HUES48 (cell line): Measurements from ENCODE around the gene NRCAM.

Source experiments
- H3K27ac ChIP-seq: one replicate; pipeline ENCODE4 v1.7.0; 2013; ENCODE audit warnings: low read depth, low read length, inconsistent platforms
- H3K27me3 ChIP-seq: 2 replicates; pipeline ENCODE4 v1.6.1; 2013; ENCODE audit warnings: mild to moderate bottlenecking, low read length; ENCODE audit not compliant: control insufficient read depth, insufficient read depth
- H3K36me3 ChIP-seq: 2 replicates; pipeline ENCODE4 v1.6.1; 2013; ENCODE audit warnings: low read length; ENCODE audit not compliant: control insufficient read depth, insufficient read depth
- H3K4me1 ChIP-seq: 2 replicates; pipeline ENCODE4 v1.6.1; 2013; ENCODE audit warnings: mild to moderate bottlenecking, low read length; ENCODE audit not compliant: control insufficient read depth, insufficient read depth
- H3K4me3 ChIP-seq: 2 replicates; pipeline ENCODE4 v1.5.1; 2013; ENCODE audit warnings: mild to moderate bottlenecking, low read depth, low read length
- H3K9ac ChIP-seq: 2 replicates; pipeline ENCODE4 v1.6.1; 2013; ENCODE audit warnings: mild to moderate bottlenecking, low read depth, low read length, moderate library complexity
- H3K9me3 ChIP-seq: 2 replicates; pipeline ENCODE4 v1.6.1; 2013; ENCODE audit warnings: low read length; ENCODE audit not compliant: control insufficient read depth, insufficient read depth

Gene NRCAM

DNA sequence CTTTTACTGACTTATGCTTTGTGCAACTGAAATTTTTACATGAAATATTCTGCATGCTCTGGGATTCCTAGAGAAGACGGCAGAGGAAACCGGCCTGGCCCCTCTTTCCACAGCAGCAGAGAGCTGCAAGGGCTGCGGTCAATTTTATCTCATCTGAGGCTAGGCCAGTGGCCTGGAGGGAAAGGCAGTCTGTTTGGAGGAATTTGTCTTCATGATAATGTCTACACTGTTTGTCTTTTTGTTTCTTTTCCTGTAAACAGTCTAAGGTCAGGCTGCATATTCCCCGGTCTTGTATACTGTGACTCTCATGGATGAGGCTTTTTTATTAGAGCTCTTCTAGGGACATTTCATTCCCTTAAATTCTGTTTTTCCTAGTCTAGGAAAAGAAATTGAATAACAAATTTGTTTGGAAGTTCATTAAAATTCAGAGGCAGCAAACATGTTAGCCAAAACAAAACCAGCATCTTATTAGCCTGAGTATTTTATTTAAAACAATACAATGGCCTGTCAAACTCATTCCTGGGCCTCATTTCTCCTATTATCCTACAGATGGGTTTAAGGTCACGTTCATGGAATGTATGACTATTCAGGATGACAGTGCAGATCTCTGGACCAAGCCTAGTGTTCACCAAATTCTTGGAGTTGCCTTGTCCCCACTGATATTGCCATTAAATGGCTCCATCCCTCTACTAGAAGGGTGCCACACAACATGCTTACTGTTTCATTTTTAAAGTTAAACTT lies 352.5 kb downstream of the NRCAM start:
- H3K4me1 ChIP-seq: no peaks in the 10 kb centered on the region
- H3K27ac ChIP-seq: no peak overlapping the region
- H3K9me3 ChIP-seq: no peaks in the 10 kb centered on the region
- no peaks in the 10 kb centered on the region for H3K36me3 ChIP-seq
- no peak overlapping the region for H3K9ac ChIP-seq
- no peaks in the 10 kb centered on the region for H3K27me3 ChIP-seq
- no peak overlapping the region for H3K4me3 ChIP-seq

DNA sequence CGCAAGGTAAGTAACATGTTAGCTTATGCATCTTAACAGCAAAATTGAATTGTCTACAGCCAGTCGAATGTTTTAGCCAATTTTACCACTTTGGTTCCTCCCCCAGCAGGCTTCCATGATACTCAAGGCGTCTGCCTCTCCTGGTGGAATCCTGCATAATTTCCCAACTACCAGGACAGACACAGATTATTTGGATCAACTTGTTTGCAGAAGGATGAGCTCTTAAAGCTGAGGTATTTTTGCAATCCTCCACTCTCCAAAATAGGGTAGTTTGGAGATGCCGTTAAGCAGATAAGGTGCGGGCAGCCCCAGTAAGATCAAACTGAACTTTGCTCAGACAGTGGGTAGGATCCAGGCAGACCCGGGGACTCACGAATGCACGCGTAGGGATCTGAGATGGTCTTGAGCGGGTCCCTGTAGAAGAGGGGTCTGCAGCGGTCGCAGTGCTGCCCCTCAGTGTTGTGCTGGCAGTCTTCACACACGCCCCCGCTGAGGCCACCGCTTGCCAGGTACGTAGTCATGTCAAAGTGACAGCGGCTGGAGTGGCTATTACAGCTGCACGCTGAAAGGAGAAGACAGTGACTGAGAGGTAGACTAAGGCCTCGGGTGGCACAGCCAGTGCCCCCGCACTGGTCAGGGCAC lies 353.4 kb downstream of the NRCAM start:
- no peak overlapping the region for H3K9ac ChIP-seq
- H3K27ac ChIP-seq: peak overlapping the region; percentile 13
- H3K4me1 ChIP-seq: no peaks in the 10 kb centered on the region
- H3K36me3 ChIP-seq: no peaks in the 10 kb centered on the region
- no peaks in the 10 kb centered on the region for H3K27me3 ChIP-seq
- no peak overlapping the region for H3K4me3 ChIP-seq
- H3K9me3 ChIP-seq: no peaks in the 10 kb centered on the region

DNA sequence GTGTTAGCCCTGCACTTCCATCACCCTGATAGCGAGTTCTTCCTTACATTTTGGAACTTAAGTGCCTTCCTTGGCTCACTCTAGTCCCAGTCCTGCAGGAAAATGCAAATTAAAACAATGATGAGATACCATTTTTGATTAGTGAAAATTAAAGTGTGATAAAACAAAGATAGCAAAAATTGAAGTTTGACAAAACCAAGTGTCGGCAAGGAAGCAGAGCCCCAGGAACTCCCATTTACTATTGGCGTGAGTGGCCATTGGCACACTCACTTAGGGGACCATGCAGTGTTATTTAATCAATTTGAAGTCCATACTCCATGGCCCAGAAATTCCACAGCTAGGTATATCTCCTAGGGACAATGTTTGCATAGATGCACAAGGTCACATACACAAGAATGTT lies 354.5 kb downstream of the NRCAM start:
- Histone ChIP-seq H3K4me3 (no peak overlapping the region), H3K9me3 (no peaks in the 10 kb centered on the region), H3K36me3 (no peaks in the 10 kb centered on the region), H3K27me3 (no peaks in the 10 kb centered on the region), H3K4me1 (no peaks in the 10 kb centered on the region), H3K9ac (no peak overlapping the region), H3K27ac (no peak overlapping the region)

DNA sequence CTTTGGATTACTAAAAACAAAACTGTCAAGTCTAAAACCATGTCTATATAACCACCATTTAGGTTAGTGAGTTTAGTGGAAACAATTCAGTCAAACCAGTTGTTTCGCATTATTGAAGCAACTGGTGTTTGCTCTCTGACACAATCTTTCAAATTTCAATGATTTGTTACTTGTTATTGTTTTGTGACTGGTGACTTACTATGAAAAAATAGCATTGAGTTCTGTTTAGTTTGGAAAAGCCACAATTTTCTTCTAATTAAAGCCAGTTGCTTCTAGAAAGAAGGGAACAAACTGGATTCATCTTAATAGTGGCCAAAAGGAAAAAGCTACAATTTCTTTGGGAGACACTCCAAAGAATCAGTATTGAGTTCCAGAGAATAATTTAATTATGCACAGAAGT lies 356.5 kb downstream of the NRCAM start:
- Histone ChIP-seq H3K27ac (no peak overlapping the region), H3K4me1 (no peaks in the 10 kb centered on the region)

DNA sequence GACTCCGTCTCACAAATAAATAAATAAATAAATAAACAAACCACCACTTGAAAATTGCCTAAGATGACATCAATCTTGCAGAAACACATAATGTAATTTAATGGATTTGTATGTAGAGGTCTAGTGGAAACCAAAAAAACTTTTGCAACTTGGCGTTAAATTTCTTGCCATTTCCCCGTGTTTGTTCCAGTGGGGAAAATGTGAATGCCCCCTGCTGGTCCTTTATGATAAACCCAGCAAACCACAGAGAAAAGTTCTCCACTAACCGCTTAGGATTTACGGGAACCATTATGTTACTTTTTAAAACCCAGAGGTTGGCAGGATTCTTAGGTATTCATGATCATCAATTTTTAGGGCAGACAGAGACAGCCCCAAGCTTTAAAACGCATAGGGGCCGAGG lies 358.5 kb downstream of the NRCAM start:
- Histone ChIP-seq H3K27me3 (no peaks in the 10 kb centered on the region), H3K36me3 (no peaks in the 10 kb centered on the region), H3K4me1 (no peaks in the 10 kb centered on the region), H3K9me3 (no peaks in the 10 kb centered on the region), H3K27ac (no peak overlapping the region), H3K4me3 (no peak overlapping the region), H3K9ac (no peak overlapping the region)

More for the DNA sequence above, 356.5 kb downstream of the NRCAM start:
- Histone ChIP-seq H3K27me3 (no peaks in the 10 kb centered on the region), H3K4me3 (no peak overlapping the region), H3K36me3 (no peaks in the 10 kb centered on the region), H3K9ac (no peak overlapping the region), H3K9me3 (no peaks in the 10 kb centered on the region)
